H1 (cell line): Measurements from ENCODE around the gene NME8. TPM values are rescaled to one million over a fixed set of nuclear protein-coding genes. Genes with fewer than 3 reads are reported as not detected.

ENCODE experiments used
- BACH1 ChIP-seq: IDR thresholded peaks from 2 replicates; pipeline ENCODE4 v1.6.1; 2012; ENCODE audit warnings: low read length, improper control_type of control experiment
- CBX8 ChIP-seq: fragments of 300-800, 300-1000 bp; sonication (generic); IDR thresholded peaks from 2 replicates; pipeline ENCODE4 v1.7.1; 2016; ENCODE audit warnings: low read depth, low read length, borderline replicate concordance
- CHD1 ChIP-seq: IDR thresholded peaks from 2 replicates; pipeline ENCODE4 v1.6.1; 2012; ENCODE audit warnings: low read depth, low read length, improper control_type of control experiment
- FOSL1 ChIP-seq: IDR thresholded peaks from 2 replicates; pipeline ENCODE4 v1.6.1; 2011; ENCODE audit warnings: mild to moderate bottlenecking, low read depth, low read length, moderate library complexity; ENCODE audit not compliant: insufficient read depth
- GTF2F1 ChIP-seq: IDR thresholded peaks from 2 replicates; pipeline ENCODE4 v1.6.1; 2012; ENCODE audit warnings: low read depth, low read length, improper control_type of control experiment, borderline replicate concordance
- KDM5A ChIP-seq: fragments of 200-600 bp; IDR thresholded peaks from 2 replicates; pipeline ENCODE4 v1.7.1; 2012; ENCODE audit warnings: mild to moderate bottlenecking, low read length, inconsistent platforms, mixed read lengths
- RAD21 ChIP-seq, 2 experiments: IDR thresholded peaks in 1 of 2; conservative IDR thresholded peaks in 1 of 2; 2 replicates each; pipeline ENCODE4 v1.6.1; 2011; ENCODE audit warnings: low read depth in 2 of 2, low read length in 2 of 2, improper control_type of control experiment in 1 of 2, inconsistent platforms in 1 of 2, mild to moderate bottlenecking in 1 of 2, moderate library complexity in 1 of 2
- SIX5 ChIP-seq: IDR thresholded peaks from 2 replicates; pipeline ENCODE4 v1.6.1; 2011; ENCODE audit warnings: mild to moderate bottlenecking, low read depth, low read length
- SRF ChIP-seq: IDR thresholded peaks from 2 replicates; pipeline ENCODE4 v1.6.1; 2011; ENCODE audit warnings: mild to moderate bottlenecking, low read depth, low read length, moderate library complexity
- TAF7 ChIP-seq: optimal IDR thresholded peaks from 2 replicates; pipeline ENCODE3; 2011; ENCODE audit warnings: low read depth, mild to moderate bottlenecking, inconsistent platforms, low read length, moderate library complexity, borderline replicate concordance
- polyA plus RNA-seq, 7 experiments: library from polyadenylated mRNA; depleted of rRNA in 3 of 7; stranded (reverse) in 5 of 7; unstranded in 2 of 7; fragments of >200 nt in 5 of 7; fragments of 200-250 nt in 2 of 7; gene quantifications; 1 replicate in 5 of 7; 2 replicates in 1 of 7; 4 replicates in 1 of 7; pipeline versions ENCODE4 v1.2.1 to v1.2.3, GENCODE V29; 2011 to 2013; ENCODE audit warnings: missing spikeins in 2 of 7, mixed read lengths in 2 of 7
- total RNA-seq: library from RNA; stranded (reverse); fragmentation: NEBNext Ultra II Directional; extraction: Animal tissue kit (Norgen Biotek cat#: 25700); gene quantifications from 2 replicates; pipeline ENCODE4 v1.2.1, GENCODE V29; 2021
- TF ChIP-seq, protein P1 (sequence below): fragments of 300-600 bp; sonication (generic); IDR thresholded peaks from 2 replicates; pipeline ENCODE4 v1.7.1; 2012; ENCODE audit warnings: low read length, moderate library complexity, mild to moderate bottlenecking, inconsistent platforms; ENCODE audit not compliant: insufficient replicate concordance

Gene NME8
- total and polyA plus RNA-seq, 2 of the 8 experiments (the other 6 are each of a cell fraction or from before 2014, with no cell fraction given): 0.22 to 0.44 TPM

DNA sequence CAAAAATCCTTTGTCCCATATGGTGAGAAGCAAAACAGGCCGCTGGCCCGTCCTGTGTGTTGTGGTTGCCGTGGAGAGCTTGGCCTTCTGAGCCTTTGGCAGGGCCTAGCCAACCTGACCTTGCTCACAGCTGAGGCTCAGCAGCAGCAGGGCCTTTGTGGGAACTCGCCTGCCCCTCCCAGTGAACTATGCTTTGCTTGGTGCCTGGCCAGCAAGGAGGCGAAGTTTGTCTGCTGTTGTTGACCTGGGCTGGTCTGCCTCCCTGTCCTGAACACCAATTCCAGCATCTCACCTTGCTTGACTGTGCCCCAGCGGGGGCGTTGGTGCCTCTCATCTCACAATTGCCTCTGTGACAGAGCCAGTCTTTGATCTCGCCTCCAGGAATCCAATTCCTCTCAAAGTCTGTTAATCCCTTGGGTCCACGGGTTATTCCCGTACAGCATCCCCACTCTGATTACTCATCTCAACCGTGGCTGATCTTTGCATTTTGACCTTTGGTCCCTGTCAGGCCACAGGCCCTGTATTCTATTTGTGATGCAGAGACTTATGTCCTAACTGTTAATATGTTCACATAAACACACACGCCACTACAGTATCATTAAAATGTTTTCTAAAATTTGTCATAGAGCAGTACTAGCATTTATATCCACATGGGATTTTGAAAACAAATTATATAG is 94.7 kb downstream of the NME8 start (continued):
- TF ChIP-seq, protein P1, sequence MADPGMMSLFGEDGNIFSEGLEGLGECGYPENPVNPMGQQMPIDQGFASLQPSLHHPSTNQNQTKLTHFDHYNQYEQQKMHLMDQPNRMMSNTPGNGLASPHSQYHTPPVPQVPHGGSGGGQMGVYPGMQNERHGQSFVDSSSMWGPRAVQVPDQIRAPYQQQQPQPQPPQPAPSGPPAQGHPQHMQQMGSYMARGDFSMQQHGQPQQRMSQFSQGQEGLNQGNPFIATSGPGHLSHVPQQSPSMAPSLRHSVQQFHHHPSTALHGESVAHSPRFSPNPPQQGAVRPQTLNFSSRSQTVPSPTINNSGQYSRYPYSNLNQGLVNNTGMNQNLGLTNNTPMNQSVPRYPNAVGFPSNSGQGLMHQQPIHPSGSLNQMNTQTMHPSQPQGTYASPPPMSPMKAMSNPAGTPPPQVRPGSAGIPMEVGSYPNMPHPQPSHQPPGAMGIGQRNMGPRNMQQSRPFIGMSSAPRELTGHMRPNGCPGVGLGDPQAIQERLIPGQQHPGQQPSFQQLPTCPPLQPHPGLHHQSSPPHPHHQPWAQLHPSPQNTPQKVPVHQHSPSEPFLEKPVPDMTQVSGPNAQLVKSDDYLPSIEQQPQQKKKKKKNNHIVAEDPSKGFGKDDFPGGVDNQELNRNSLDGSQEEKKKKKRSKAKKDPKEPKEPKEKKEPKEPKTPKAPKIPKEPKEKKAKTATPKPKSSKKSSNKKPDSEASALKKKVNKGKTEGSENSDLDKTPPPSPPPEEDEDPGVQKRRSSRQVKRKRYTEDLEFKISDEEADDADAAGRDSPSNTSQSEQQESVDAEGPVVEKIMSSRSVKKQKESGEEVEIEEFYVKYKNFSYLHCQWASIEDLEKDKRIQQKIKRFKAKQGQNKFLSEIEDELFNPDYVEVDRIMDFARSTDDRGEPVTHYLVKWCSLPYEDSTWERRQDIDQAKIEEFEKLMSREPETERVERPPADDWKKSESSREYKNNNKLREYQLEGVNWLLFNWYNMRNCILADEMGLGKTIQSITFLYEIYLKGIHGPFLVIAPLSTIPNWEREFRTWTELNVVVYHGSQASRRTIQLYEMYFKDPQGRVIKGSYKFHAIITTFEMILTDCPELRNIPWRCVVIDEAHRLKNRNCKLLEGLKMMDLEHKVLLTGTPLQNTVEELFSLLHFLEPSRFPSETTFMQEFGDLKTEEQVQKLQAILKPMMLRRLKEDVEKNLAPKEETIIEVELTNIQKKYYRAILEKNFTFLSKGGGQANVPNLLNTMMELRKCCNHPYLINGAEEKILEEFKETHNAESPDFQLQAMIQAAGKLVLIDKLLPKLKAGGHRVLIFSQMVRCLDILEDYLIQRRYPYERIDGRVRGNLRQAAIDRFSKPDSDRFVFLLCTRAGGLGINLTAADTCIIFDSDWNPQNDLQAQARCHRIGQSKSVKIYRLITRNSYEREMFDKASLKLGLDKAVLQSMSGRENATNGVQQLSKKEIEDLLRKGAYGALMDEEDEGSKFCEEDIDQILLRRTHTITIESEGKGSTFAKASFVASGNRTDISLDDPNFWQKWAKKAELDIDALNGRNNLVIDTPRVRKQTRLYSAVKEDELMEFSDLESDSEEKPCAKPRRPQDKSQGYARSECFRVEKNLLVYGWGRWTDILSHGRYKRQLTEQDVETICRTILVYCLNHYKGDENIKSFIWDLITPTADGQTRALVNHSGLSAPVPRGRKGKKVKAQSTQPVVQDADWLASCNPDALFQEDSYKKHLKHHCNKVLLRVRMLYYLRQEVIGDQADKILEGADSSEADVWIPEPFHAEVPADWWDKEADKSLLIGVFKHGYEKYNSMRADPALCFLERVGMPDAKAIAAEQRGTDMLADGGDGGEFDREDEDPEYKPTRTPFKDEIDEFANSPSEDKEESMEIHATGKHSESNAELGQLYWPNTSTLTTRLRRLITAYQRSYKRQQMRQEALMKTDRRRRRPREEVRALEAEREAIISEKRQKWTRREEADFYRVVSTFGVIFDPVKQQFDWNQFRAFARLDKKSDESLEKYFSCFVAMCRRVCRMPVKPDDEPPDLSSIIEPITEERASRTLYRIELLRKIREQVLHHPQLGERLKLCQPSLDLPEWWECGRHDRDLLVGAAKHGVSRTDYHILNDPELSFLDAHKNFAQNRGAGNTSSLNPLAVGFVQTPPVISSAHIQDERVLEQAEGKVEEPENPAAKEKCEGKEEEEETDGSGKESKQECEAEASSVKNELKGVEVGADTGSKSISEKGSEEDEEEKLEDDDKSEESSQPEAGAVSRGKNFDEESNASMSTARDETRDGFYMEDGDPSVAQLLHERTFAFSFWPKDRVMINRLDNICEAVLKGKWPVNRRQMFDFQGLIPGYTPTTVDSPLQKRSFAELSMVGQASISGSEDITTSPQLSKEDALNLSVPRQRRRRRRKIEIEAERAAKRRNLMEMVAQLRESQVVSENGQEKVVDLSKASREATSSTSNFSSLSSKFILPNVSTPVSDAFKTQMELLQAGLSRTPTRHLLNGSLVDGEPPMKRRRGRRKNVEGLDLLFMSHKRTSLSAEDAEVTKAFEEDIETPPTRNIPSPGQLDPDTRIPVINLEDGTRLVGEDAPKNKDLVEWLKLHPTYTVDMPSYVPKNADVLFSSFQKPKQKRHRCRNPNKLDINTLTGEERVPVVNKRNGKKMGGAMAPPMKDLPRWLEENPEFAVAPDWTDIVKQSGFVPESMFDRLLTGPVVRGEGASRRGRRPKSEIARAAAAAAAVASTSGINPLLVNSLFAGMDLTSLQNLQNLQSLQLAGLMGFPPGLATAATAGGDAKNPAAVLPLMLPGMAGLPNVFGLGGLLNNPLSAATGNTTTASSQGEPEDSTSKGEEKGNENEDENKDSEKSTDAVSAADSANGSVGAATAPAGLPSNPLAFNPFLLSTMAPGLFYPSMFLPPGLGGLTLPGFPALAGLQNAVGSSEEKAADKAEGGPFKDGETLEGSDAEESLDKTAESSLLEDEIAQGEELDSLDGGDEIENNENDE: no peak
- TF ChIP-seq TAF7: no peak
- no peak for TF ChIP-seq FOSL1
- TF ChIP-seq GTF2F1: no peak
- TF ChIP-seq CBX8: no peak
- TF ChIP-seq RAD21 (IDR thresholded peaks at IDR 0.05 in 1 of 2, conservative IDR thresholded peaks at IDR 0.05 in 1 of 2; ENCODE audit: low read depth in 2 of 2, low read length in 2 of 2): no peak
- TF ChIP-seq SRF: no peak
- TF ChIP-seq SIX5: no peak
- TF ChIP-seq BACH1: no peak
- no peak for TF ChIP-seq KDM5A
- no peak for TF ChIP-seq CHD1
